ENCODE measurements around the gene EVI2B.
"Not testable (repeated sequence)": the region's sequence is repeated elsewhere in the genome, so short reads cannot be mapped to it uniquely, and the experiment has no call there.

Gene EVI2B

DNA sequence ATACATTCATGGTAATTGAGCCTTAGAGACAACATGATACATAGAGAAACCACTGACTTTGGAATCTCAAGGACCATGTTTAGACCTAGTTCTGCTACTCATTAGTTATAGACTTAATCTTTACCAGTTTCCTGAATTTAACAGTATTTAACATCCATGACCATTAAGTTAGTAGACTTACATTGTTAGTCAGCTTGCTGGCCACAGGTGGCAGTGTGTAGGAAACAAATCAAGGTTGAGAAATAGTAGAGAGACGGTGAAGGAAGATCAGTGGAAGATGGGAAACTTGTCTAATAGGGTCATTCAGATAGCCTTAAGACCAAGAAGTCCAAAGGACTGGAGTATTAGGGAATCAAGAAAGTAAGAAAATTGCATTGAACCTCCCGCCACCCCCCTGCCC, 47.8 kb downstream of the EVI2B start:
- DNase-seq, result no peak

DNA sequence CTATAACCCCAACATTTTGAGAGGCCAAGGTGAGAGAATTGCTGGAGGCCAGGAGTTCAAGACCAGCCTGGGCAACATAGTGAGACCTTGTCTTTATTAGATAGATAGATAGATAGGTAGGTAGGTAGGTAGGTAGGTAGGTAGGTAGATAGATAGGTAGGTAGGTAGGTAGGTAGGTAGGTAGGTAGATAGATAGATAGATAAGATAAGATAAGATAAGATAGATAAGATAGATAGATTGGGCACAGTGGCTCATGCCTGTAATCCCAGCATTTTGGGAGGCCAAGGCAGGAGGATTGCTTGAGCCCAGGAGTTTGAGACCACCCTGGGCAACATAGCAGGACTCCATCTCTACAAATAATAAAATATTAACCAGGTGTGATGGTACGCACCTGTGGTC, 50.9 kb downstream of the EVI2B start:
- DNase-seq, result not testable (repeated sequence)

DNA sequence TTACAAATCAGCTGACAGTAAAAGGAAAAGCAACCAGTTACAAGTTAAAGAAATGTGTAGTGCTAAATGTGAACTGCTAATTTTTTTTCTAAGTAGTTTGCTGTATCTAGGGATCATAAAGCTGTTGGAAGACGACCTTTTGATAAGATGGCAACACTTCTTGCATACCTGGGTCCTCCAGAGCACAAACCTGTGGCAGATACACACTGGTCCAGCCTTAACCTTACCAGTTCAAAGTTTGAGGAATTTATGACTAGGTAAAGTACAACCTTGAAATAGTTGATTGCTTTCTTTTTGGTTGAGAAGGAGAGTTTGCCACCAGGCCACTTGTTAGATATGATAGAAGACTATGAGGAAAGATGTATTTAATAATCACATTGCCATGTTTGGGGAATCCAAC, 52.3 kb downstream of the EVI2B start:
- DNase-seq, result no peak

DNA sequence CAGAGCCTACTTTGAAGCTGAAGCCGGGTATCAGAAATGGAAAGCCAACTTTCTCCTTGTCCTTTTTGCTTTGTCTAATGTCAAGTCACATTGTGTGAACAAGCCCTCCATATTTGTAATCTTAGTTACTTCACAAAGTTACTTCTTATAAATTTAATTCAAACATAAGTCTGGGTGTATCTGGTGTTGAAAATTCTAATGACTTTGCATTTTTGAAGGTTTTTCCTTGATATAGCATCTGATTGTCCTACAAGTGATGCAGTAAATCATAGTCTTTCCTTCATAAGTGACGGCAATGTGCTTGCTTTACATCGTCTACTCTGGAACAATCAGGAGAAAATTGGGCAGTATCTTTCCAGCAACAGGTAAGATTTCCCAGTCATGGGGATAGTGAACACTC, 53.7 kb downstream of the EVI2B start:
- DNase-seq, result no peak

DNA sequence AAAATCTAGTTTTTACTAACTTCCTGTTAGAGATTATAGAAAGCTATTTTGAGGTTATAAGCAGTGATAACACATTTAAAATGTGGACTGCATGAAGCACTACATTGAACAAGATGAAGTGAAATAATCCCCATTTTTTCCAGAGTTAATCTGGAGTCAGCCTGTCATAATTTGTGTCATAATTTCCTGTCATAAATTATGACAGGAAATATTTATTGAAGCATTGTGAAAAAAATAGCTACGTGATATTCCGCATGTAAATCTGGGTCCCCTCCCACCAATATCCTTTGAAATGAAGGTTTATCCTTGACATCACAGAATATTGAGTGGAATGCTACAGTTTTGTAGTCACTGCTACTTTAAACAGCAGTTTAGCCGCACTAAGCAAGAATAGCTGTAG, 56.9 kb downstream of the EVI2B start:
- DNase-seq, result no peak

DNA sequence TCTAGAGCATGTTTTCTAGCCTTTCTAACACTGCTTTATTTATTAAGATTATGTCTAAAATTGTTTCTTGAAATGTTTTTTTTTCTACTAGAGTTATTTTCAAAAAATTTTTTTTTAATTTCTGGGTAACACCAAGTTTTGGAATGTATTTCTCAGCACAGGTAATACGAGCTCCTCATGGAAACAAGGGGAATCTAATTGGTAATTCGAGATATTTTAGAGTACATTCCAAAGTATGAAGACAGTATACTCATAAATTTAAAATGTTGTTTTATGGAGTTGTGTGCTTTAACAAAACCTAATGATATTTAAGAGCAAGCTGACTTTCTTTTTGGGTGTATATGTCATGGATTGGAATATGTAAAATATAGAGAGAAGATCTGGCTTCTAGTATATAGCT, 59.2 kb downstream of the EVI2B start:
- no peak for DNase-seq
